Chondrocyte (in vitro differentiated cells): ENCODE measurements around the gene RAPSN. TPM values are rescaled to one million over a fixed set of nuclear protein-coding genes. Genes with fewer than 3 reads are reported as not detected.

ENCODE experiments used
- DNase-seq: peaks from one replicate; pipeline ENCODE4 v3.0.0; 2021; ENCODE audit warnings: mixed read lengths, low spot score
- H3K27ac Mint-ChIP-seq: one replicate; pipeline ENCODE4 v1.8.0; 2021; ENCODE audit warnings: mild to moderate bottlenecking, moderate library complexity, mixed read lengths; ENCODE audit not compliant: unreplicated experiment
- H3K27me3 Mint-ChIP-seq: 2 replicates; pipeline ENCODE4 v1.8.0; 2021; ENCODE audit warnings: low read depth, mixed read lengths
- H3K36me3 Mint-ChIP-seq: 2 replicates; pipeline ENCODE4 v1.8.0; 2021; ENCODE audit warnings: low read depth, mixed read lengths
- H3K4me1 Mint-ChIP-seq: 2 replicates; pipeline ENCODE4 v1.8.0; 2021; ENCODE audit warnings: low read depth, mild to moderate bottlenecking, mixed read lengths
- H3K4me3 Mint-ChIP-seq: one replicate; pipeline ENCODE4 v1.8.0; 2021; ENCODE audit warnings: mild to moderate bottlenecking, moderate library complexity, mixed read lengths; ENCODE audit not compliant: unreplicated experiment
- H3K9me3 Mint-ChIP-seq: 2 replicates; pipeline ENCODE4 v1.8.0; 2021; ENCODE audit warnings: low read depth, mixed read lengths
- total RNA-seq: library from RNA; stranded (reverse); gene quantifications from 3 replicates; pipeline ENCODE4 v1.2.1, GENCODE V29; 2021
- TF ChIP-seq, protein P1 (sequence below): fragments of 200-600 bp; sonication (generic); IDR thresholded peaks from 2 replicates; pipeline ENCODE4 v1.5.0; 2021; ENCODE audit warnings: antibody characterized with exemption, mild to moderate bottlenecking, moderate library complexity

RAPSN gene
- total RNA-seq, 1 donor from 2014 or later, result 0.35 TPM

DNA sequence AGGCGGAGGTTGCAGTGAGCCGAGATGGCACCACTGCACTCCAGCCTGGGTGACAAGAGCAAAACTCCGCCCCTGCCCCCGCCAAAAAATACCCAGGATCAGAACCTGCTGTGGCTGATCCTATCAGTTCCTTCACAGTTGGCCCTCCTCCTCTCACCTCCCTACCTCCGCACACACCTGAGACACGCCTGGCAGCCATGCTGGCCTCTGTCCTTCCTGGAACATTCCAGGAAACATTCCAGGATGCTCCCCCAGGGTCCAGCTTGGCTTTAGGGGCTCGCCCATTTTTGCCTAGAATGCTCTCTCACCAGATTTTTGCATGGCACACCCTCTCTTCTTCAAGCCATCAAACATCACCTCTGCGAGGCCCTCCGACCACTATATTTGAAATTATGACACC lies 2.1 kb downstream of the RAPSN start:
- Mint-ChIP-seq H3K36me3 (no peaks in the 10 kb centered on the region), H3K4me1 (no peaks in the 10 kb centered on the region), H3K27me3 (no peaks in the 10 kb centered on the region), H3K27ac (no peak overlapping the region), H3K4me3 (no peak overlapping the region), H3K9me3 (no peaks in the 10 kb centered on the region)
- no peak for DNase-seq
- TF ChIP-seq, protein P1, sequence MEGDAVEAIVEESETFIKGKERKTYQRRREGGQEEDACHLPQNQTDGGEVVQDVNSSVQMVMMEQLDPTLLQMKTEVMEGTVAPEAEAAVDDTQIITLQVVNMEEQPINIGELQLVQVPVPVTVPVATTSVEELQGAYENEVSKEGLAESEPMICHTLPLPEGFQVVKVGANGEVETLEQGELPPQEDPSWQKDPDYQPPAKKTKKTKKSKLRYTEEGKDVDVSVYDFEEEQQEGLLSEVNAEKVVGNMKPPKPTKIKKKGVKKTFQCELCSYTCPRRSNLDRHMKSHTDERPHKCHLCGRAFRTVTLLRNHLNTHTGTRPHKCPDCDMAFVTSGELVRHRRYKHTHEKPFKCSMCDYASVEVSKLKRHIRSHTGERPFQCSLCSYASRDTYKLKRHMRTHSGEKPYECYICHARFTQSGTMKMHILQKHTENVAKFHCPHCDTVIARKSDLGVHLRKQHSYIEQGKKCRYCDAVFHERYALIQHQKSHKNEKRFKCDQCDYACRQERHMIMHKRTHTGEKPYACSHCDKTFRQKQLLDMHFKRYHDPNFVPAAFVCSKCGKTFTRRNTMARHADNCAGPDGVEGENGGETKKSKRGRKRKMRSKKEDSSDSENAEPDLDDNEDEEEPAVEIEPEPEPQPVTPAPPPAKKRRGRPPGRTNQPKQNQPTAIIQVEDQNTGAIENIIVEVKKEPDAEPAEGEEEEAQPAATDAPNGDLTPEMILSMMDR, result no peak

DNA sequence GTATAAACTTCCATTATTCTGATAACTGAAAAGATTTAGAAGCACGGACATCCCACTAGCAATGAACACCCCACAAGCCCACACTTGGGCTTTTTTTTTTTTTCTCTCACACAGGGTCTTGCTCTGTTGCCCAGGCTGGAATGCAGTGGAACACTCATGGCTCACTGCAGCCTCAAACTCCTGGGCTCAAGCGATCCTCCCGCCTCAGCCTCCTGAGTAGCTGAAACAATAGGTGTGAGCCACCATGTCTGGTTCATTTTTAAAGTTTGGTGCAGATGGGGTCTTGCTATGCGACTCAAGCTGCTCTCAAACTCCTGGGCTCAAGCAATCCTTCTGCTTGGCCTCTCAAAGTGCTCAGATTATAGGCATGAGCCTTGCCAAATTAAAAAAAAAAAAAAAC lies 3.1 kb downstream of the RAPSN start:
- TF ChIP-seq, protein P1, result no peak
- Mint-ChIP-seq H3K27me3 (no peaks in the 10 kb centered on the region), H3K4me1 (no peaks in the 10 kb centered on the region), H3K27ac (no peak overlapping the region), H3K9me3 (no peaks in the 10 kb centered on the region), H3K36me3 (no peaks in the 10 kb centered on the region), H3K4me3 (no peak overlapping the region)
- DNase-seq, result no peak

GRCh38 chr11:47443817-47444216 lies 5.1 kb downstream of the RAPSN start:
- TF ChIP-seq, protein P1, result no peak
- no peak for DNase-seq
- Mint-ChIP-seq H3K4me1 (no peaks in the 10 kb centered on the region), H3K36me3 (no peaks in the 10 kb centered on the region), H3K27ac (no peak overlapping the region), H3K9me3 (no peaks in the 10 kb centered on the region), H3K27me3 (no peaks in the 10 kb centered on the region), H3K4me3 (no peak overlapping the region)

DNA sequence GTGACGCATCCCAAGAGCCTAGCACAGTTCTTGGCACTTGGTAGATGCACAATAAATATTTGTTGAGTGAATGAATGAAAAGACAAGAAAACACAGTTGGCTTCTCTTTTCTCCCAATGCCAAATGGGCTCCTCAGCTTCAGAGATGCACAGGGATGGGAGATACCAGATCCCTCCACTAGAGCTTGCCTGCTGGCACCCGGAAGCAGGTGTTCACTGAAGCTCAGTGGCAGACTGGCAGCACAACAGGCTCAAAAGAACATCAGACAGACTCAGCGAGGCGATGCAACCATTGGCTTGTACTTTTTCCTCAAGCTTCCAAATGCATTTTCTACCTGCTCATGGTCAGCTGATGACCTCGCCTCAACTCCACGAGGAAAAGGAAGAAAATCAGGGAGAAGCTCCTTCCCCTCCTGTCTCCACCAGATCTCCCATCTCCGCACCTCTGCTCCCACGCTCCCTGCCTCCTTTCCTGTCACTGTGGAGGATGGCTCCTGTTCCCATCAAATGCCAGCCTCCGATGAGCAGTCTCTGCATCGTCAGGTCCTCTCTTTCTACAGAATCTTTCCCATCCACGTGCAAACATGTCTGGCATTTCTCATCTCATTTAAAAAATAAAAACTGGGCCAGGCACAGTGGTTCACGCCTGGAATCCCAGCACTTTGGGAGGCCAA lies 5.8 kb downstream of the RAPSN start:
- Mint-ChIP-seq H3K9me3 (no peaks in the 10 kb centered on the region), H3K4me1 (no peaks in the 10 kb centered on the region), H3K36me3 (no peaks in the 10 kb centered on the region), H3K27me3 (no peaks in the 10 kb centered on the region), H3K4me3 (no peak overlapping the region), H3K27ac (no peak overlapping the region)
- TF ChIP-seq, protein P1, result no peak
- no peak for DNase-seq

- Mint-ChIP-seq H3K4me3 (no peak overlapping the region), H3K27ac (no peak overlapping the region), H3K4me1 (no peaks in the 10 kb centered on the region), H3K9me3 (no peaks in the 10 kb centered on the region), H3K27me3 (no peaks in the 10 kb centered on the region), H3K36me3 (no peaks in the 10 kb centered on the region)
- no peak for DNase-seq
- TF ChIP-seq, protein P1, result no peak
These were observed 6.4 kb downstream of the RAPSN start for GRCh38 chr11:47442514-47442913.
